ENCODE data around the gene FBXW7.

DNA sequence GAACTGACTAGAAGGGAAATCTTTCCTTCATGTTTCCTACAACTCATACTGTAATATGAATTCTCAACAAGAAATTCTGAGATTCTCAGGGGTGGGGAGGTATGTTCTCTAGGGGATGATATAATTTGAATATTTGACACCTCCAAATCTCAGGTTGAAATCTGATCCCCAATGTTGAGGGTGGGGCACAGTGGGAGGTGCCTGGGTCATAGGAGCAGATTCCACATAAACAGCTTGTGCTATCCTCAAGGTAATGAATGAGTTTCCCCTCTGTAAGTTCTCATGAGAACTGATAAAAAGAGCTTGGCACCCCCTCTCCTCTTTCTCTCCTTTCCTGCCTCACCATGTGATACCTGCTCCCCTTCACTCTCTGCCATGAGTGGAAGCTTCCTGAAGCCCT, 21.5 kb downstream of the FBXW7 start:
- TF ChIP-seq, protein P1, sequence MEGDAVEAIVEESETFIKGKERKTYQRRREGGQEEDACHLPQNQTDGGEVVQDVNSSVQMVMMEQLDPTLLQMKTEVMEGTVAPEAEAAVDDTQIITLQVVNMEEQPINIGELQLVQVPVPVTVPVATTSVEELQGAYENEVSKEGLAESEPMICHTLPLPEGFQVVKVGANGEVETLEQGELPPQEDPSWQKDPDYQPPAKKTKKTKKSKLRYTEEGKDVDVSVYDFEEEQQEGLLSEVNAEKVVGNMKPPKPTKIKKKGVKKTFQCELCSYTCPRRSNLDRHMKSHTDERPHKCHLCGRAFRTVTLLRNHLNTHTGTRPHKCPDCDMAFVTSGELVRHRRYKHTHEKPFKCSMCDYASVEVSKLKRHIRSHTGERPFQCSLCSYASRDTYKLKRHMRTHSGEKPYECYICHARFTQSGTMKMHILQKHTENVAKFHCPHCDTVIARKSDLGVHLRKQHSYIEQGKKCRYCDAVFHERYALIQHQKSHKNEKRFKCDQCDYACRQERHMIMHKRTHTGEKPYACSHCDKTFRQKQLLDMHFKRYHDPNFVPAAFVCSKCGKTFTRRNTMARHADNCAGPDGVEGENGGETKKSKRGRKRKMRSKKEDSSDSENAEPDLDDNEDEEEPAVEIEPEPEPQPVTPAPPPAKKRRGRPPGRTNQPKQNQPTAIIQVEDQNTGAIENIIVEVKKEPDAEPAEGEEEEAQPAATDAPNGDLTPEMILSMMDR (CRISPR knock-in tag; IDR thresholded peaks at IDR 0.05) = no peak
- no peak for TF ChIP-seq ZNF317 (CRISPR knock-in tag; IDR thresholded peaks at IDR 0.05)
- TF ChIP-seq, protein P2, sequence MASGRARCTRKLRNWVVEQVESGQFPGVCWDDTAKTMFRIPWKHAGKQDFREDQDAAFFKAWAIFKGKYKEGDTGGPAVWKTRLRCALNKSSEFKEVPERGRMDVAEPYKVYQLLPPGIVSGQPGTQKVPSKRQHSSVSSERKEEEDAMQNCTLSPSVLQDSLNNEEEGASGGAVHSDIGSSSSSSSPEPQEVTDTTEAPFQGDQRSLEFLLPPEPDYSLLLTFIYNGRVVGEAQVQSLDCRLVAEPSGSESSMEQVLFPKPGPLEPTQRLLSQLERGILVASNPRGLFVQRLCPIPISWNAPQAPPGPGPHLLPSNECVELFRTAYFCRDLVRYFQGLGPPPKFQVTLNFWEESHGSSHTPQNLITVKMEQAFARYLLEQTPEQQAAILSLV (CRISPR knock-in tag; IDR thresholded peaks at IDR 0.05; ENCODE audit: borderline replicate concordance) = no peak
- no peak for TF ChIP-seq MAFF (IDR thresholded peaks at IDR 0.05; ENCODE audit: low read depth, low read length)
- no peak for TF ChIP-seq NCOA1 (CRISPR knock-in tag; IDR thresholded peaks at IDR 0.05)
- TF ChIP-seq KDM2A (CRISPR knock-in tag; IDR thresholded peaks at IDR 0.05; ENCODE audit: borderline replicate concordance, low read depth) = no peak
- no peak for TF ChIP-seq NR2F1 (CRISPR knock-in tag; IDR thresholded peaks at IDR 0.05)
- TF ChIP-seq ZNF660 (CRISPR knock-in tag; IDR thresholded peaks at IDR 0.05; ENCODE audit: borderline replicate concordance, low read depth) = no peak
- no peak for TF ChIP-seq HMGXB3 (CRISPR knock-in tag; IDR thresholded peaks at IDR 0.05; ENCODE audit: borderline replicate concordance)
- no peak for TF ChIP-seq GABPA (IDR thresholded peaks at IDR 0.05; ENCODE audit: low read depth, low read length)
- TF ChIP-seq GABPA (CRISPR knock-in tag; IDR thresholded peaks at IDR 0.05; ENCODE audit: low read depth) = no peak

All from HepG2 (cell line).